Activated CD4-positive, alpha-beta T cell treated with anti-CD3 and anti-CD28 coated beads, Interleukin-2, Interleukin-6, amounts not matched to agents 100 ng/mL and 50 ng/mL, durations not matched to agents 16 hours and 8 hours (primary cell): Measurements from ENCODE around the gene AMIGO3.
"Not testable (repeated sequence)": the region's sequence is repeated elsewhere in the genome, so short reads cannot be mapped to it uniquely, and the experiment has no call there.

Source experiments
- DNase-seq: peaks from one replicate; pipeline ENCODE4 v3.0.0-alpha.2; 2020

The AMIGO3 gene, protein sequence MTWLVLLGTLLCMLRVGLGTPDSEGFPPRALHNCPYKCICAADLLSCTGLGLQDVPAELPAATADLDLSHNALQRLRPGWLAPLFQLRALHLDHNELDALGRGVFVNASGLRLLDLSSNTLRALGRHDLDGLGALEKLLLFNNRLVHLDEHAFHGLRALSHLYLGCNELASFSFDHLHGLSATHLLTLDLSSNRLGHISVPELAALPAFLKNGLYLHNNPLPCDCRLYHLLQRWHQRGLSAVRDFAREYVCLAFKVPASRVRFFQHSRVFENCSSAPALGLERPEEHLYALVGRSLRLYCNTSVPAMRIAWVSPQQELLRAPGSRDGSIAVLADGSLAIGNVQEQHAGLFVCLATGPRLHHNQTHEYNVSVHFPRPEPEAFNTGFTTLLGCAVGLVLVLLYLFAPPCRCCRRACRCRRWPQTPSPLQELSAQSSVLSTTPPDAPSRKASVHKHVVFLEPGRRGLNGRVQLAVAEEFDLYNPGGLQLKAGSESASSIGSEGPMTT

GRCh38 chr3:49719214-49719884 lies at the start of gene AMIGO3:
Gene AMIGO3, minus strand, starts transcription at chr3:49719684. Its CDS starts 219 bp downstream, at chr3:49719465.
- DNase-seq, result peak; percentile 93

- DNase-seq, result no peak
These were observed 44.5 kb upstream of the AMIGO3 start for GRCh38 chr3:49763981-49764380.

DNA sequence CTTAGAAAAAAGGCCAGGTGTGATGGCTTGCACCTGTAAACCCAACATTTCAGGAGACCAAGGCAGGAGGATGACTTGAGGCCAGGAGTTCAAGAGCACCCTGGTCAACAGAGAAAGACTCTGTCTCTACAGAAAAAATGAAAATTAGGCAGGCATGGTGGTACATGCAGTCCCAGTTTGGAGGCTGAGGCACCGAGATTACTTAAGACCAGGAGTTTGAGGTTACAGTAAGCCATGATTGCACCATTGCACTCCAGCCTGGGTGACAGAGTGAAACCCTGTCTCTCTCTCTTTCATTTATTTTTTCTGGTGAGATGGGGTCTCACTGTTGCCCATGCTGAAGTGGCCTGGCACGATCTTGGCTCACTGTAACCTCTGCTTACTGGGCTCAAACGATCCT lies 42.2 kb upstream of the AMIGO3 start:
- no peak for DNase-seq

DNA sequence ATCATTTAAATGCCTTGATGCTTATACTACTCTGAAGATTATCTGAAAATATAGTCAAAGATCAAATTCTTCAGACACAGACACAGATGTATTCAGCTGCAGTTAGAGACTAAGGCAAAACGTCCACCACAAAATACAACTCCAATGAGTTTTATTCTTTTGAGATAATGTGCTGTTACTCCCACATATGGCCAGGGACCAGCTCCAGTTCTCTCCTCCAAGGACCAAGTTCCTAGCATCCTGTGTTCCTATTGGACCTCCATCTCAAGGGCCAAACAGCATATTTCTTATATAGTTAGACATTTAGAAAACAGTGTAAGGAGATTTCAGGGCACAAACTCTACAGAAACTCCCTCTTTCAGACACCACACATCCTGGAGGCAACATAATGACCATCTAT lies 39.7 kb upstream of the AMIGO3 start:
- no peak for DNase-seq

- DNase-seq, result no peak
These were observed 37.7 kb upstream of the AMIGO3 start for GRCh38 chr3:49757197-49757596.

GRCh38 chr3:49756036-49756435 lies 36.6 kb upstream of the AMIGO3 start:
- no peak for DNase-seq

GRCh38 chr3:49754536-49754935 lies 35.1 kb upstream of the AMIGO3 start:
- DNase-seq, result no peak

GRCh38 chr3:49751501-49751900 lies 32.0 kb upstream of the AMIGO3 start:
- DNase-seq, result no peak

DNA sequence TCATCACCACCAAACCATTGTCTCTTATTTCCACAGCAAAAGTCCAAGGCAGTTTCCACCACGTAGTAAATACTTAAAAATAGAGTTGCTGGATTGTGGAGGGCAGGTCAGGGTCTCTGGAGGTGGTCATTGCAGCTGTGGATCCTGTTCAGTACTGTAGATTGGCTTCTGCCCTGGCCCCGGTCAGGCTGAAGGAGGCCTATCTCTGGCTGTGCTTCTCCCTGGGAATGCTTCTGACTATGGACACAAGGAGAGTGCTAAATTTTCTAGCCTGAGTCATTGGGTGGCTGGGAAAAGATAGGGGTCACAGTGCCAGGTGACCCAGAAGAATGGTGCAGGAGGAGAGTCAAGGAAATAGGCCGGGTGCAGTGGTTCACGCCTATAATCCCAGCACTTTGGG lies 30.6 kb upstream of the AMIGO3 start:
- DNase-seq, result no peak

DNA sequence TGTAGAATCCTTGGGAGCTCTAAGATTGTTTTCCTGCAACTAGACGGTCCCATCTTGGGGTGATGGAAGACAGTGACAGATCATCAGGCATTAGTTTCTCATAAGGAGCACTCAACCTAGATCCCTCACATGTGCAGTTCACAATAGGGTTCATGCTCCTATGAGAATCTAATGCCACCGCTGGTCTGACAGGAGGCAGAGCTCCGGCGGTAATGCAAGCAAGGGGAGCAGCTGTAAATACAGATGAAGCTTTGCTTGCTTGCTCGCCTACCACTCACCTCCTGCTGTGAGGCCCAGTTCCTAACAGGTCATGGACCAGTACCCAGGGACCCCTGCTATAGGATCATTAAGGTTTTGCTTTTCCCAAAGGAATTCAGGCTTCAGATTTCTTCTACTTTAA lies 29.4 kb upstream of the AMIGO3 start:
- DNase-seq, result not testable (repeated sequence)

GRCh38 chr3:49747792-49748480 lies 28.5 kb upstream of the AMIGO3 start:
- DNase-seq, result no peak

GRCh38 chr3:49745986-49746385 lies 26.5 kb upstream of the AMIGO3 start:
- no peak for DNase-seq

- no peak for DNase-seq
These were observed 20.9 kb upstream of the AMIGO3 start for GRCh38 chr3:49740427-49740826.

GRCh38 chr3:49738067-49738713 lies 18.7 kb upstream of the AMIGO3 start:
- DNase-seq, result no peak

GRCh38 chr3:49734752-49735151 lies 15.3 kb upstream of the AMIGO3 start:
- DNase-seq, result no peak

GRCh38 chr3:49733551-49733950 lies 14.1 kb upstream of the AMIGO3 start:
- no peak for DNase-seq

DNA sequence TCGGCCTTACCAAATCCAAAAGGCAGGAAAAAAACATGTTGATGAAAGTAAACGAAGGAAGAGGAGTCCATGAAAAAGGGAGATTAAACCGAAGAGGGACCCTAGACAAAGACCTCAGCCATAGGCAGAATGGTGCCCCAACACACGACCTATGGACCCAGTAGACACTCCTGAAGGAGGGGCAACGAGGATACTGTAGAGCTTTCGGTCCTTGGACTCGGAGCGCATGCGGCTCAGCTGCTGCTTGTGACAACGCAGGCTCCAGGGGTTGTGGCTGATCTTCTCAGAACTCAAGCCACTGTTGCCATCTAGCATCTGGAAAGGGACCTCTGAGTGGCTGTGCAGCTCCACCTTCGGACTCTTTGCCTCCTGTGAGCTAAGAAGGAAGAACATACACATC lies 13.1 kb upstream of the AMIGO3 start:
- DNase-seq, result no peak

DNA sequence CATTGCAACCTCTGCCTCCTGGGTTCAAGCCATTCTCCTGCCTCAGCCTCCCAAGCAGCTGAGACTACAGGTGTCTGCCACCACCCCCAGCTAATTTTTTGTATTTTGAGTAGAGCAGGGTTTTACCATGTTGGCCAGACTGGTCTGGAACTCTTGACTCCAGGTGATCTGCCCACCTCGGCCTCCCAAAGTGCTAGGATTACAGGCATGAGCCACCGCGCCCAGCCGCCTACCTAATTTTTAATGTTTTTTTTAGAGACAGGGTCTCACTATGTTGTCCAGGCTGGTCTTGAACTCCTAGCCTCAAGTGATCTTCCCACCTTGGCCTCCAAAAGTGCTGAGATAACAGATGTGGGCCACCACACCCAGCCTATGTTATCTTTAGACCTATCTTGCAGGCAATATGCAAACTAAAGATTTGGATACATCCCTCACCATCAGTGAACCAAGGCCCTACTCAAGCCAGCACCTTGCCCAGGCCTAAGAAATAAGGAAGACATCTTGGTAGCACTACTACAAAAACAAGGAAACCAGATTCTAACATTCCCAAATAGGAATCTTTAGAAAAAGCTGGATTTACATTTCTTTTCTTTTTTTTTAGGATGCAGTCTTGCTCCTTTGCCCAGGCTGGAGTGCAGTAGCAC lies 10.6 kb upstream of the AMIGO3 start:
- no peak for DNase-seq

DNA sequence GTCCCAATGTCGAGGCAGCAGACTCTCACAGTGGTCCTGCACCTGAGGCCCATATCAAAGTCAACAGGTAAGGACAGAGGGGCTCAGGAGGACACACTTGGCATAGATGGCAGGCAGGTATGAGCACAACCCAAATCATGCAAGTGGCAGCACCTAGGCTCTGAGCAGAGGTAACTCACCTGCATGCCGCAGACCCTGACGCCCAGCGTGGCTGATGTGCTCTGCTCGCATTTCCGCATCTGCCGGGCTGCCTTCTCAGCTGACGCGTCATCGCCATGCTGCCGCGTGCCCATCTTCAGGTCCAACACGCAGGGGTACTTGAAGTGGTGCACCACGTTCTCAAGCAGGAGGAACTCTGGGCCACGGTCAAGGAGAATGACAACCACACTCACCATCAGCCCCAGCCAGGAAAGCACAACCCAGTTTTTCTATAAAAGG lies 8.5 kb upstream of the AMIGO3 start:
- no peak for DNase-seq

GRCh38 chr3:49727154-49727923 lies 7.9 kb upstream of the AMIGO3 start:
- no peak for DNase-seq

DNA sequence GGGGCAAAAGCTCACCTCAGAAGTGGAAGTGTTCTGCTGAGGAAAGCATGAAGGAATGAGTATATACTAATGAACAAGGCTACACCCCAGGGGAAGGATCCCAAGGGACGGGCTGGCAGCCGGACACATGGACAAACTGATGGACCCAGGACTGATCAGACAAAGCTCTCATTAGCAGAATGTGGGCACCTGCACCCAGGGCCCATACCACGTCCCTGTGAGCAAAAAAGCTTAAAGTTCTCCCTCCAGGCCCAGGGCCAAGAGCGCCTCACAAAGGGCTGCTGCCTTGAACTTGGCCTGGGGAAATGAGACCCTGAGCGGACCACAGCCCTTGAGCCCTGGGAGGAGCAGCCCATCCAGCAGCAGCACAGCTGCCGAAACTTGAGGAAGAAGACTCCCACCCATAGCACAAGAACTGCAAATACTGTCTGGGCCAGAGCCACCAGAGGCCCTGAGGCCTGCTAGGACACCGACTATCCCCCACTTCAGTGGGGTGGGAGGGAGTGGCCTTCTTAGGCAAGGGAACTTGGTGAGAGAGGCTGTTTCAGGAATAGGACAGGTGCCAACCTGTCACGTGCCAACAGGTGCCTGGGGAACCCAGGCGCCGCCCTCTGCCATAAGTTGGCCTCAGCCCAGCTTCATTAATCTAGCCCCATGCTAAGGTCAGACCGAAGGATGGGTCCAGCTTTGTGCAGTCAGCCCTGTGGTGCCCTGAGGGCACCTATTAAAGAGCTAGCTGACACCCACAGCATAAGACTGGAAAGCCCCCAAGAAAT lies 6.6 kb upstream of the AMIGO3 start:
- DNase-seq, result no peak
